Fibroblast of lung (primary cell): Measurements from ENCODE around the gene HEBP1.

Experiments used
- CTCF ChIP-seq, 2 donors: IDR thresholded peaks in 1 of 2; conservative IDR thresholded peaks in 1 of 2; 1 replicate in 1 of 2; 2 replicates in 1 of 2; pipeline ENCODE4 v1.5.1; 2011 to 2012; ENCODE audit warnings: low read length in 2 of 2, control low read depth in 1 of 2, inconsistent platforms in 1 of 2, low read depth in 1 of 2, mild to moderate bottlenecking in 1 of 2
- EZH2 ChIP-seq: IDR thresholded peaks from 2 replicates; pipeline ENCODE4 v1.5.1; 2012; ENCODE audit warnings: low read length, control low read depth, mild to moderate bottlenecking; ENCODE audit errors: missing control alignments

- TF ChIP-seq CTCF (conservative IDR thresholded peaks at IDR 0.05 in 1 of 2, IDR thresholded peaks at IDR 0.05 in 1 of 2; ENCODE audit: low read depth in 1 of 2, low read length in 2 of 2): no peak
- TF ChIP-seq EZH2: no peak
These were observed 54.5 kb downstream of the HEBP1 start for GRCh38 chr12:12945591-12945990.
